ENCODE data around the gene PRXL2C.

Gene PRXL2C

DNA sequence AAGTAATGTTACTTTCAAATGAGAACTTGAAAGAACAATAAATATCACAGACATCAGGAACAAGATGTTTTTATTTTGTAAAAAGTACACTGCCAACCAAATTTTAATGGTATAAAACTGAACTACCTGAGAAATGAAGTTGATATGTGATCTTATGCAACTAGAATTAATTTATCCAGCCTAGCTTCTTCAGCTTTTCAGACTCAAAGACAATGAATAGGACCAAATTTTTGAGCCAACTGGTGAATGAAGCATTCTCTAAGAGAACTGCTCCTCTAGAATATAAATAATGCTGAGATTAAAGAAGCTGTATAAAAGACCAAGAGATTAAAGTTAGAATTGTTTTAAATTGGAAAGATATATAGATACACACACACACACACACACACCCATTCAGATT lies 45.4 kb downstream of the PRXL2C start:
- no peak for DNase-seq

DNA sequence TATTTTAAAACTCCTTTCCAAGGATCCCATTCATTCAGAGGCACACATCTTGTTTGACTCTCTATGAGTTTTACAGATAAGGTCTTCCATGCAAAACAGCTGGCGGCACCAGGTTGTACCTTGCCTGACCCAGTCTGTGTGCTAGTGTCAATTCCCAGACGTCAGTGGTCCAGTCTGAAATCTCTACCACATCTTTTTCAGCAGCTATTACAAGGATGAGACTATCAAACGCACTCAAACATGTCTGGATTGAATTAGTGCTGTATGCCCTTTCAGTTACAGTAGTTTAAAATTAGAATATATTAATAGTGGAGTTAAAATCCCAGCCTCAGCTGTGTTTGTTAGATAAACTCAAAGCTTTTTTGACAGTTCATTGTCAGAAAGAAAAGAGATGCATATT lies 47.1 kb downstream of the PRXL2C start:
- no peak for DNase-seq

DNA sequence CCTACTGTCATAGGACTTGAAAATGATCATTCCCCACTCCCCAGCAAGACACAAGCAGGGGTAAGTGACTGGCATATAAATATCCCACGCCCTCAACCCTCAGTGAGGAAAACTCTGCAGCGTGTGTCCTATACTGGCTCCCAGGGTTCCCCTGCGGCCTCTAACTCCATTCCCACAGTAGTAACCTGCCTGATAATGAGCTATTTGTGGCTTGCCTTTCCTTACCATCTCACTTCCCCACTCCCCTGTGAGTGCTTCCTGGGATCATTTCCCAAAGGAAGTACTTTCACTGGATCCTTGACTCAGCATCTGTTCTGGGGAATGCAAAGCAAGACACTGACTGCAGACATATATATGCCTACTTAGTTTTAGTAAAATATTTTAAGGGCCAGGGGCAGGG lies 49.8 kb downstream of the PRXL2C start:
- DNase-seq = no peak

DNA sequence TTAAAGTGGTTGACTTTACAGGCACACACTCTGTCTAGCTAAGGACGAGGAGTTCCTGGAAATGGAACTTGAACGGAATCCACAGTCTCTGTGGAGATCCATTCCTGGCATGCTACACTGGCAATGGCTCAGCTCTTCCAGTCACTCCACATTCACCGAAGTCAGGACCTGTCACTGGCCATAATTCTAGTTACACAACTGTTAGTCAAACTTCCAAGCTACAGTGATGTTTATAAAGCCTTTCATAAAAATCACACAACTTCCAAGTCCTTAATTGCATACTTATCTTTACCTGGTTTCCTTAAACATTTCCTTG lies 51.2 kb downstream of the PRXL2C start:
- DNase-seq = no peak

DNA sequence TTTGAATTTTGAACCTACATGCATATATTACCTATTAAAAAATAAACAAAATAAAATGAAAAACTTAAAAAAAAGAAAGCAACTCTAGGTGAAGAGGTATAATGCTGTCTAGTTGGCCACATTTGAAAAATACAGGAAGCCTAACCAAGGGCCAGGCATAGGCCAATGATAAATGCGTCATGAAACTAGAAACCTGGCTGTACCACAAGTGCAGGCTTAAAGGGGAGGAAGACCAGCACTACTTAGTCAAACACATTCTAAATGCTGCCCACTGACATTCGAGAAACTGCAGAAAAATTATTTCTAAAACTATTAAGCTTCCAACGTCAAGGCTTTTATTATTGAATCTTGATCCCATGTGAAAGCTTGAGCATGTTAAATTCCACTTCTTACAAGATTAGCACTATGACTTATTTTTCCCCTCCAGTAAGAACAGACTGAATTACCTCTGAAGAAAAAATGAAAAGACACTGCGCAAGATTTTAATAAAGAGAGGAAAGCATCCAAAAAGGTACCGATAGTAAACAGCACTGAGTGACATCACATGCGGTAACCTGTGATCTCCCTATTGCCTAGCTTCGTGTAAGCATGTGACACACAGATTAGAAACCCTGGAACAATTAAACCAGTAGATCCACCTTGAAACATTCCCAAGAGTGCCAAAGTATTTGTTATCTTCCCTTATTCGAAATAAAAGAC lies 51.7 kb downstream of the PRXL2C start:
- DNase-seq = no peak

DNA sequence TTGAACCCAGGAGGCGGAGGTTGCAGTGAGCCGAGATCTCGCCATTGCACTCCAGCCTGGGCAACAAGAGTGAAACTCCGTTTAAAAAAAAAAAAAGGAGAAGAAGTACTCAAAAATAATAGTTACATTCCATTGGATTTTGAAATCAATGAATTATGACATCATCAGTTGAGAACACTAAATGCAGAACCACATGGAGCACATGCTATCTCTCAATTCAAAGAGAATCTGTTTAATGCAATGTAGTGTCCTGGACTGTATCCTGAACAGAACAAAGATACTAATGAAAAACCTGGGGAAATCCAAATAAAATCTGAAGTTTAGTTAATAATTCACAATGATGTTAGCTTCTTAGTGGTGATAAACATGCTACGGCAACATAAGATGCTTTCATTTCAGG lies 55.8 kb downstream of the PRXL2C start:
- DNase-seq = no peak

DNA sequence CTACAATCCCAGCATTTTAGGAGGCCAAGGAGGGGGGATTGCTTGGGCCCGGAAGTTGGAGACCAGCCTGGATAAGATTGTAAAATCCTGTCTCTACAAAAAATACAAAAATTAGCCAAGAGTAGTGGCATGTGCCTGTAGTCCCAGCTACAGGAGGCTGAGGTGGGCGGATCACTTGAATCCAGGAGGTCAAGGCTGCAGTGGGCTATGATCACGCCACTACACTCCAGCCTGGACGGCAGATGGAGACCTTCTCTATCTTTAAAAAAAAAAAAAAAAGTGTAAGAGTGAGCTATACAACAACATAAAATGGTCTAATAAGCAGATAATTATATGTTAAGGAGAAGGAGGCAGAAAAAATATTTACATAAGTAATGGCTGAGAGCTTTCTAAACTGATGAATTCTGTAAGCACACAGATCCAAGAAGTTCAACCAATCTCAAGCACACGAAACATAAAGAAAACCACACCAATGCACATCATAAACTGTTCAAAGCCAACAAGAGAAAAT lies 58.5 kb downstream of the PRXL2C start:
- no peak for DNase-seq

Data from NCI-H446 treated with DMSO at 0.1 percent for 48 hours (cell line).